Lower leg skin (tissue), 3 donors: Measurements from ENCODE around the gene EYS.

Experiments used
- POLR2A ChIP-seq, 2 donors: fragments of 450-650 bp; IDR thresholded peaks; one replicate each; pipeline ENCODE4 v1.6.1; 2016 to 2017; ENCODE audit warnings: antibody characterized with exemption in 2 of 2, mild to moderate bottlenecking in 1 of 2, moderate library complexity in 1 of 2
- TF ChIP-seq, protein P1 (sequence below), 3 donors: fragments of 450-650 bp; IDR thresholded peaks; one replicate each; pipeline ENCODE4 v1.5.1; 2016; ENCODE audit warnings: antibody characterized with exemption in 3 of 3, mild to moderate bottlenecking in 3 of 3, moderate library complexity in 2 of 3

DNA sequence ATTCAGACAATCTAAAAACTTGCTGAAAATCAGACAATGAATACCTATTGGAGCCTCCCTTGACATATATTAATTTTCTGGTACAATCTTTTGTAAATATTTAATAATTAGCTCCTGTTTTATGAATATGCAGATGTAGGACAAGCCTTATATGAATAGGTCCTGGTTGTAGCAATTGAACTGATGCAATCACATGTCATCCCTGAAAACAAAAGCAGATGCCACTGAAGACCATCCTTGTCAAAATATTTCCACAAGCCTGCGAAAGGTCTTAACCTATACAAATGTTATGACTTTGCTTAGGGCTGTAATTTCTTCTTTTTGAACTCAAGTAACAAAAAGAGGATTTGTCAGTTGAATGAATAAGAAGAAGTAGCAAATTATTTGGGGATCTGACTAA lies 722.1 kb downstream of the EYS start:
- TF ChIP-seq, protein P1, sequence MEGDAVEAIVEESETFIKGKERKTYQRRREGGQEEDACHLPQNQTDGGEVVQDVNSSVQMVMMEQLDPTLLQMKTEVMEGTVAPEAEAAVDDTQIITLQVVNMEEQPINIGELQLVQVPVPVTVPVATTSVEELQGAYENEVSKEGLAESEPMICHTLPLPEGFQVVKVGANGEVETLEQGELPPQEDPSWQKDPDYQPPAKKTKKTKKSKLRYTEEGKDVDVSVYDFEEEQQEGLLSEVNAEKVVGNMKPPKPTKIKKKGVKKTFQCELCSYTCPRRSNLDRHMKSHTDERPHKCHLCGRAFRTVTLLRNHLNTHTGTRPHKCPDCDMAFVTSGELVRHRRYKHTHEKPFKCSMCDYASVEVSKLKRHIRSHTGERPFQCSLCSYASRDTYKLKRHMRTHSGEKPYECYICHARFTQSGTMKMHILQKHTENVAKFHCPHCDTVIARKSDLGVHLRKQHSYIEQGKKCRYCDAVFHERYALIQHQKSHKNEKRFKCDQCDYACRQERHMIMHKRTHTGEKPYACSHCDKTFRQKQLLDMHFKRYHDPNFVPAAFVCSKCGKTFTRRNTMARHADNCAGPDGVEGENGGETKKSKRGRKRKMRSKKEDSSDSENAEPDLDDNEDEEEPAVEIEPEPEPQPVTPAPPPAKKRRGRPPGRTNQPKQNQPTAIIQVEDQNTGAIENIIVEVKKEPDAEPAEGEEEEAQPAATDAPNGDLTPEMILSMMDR (IDR thresholded peaks at IDR 0.05), result no peak
- no peak for TF ChIP-seq POLR2A (IDR thresholded peaks at IDR 0.05)
